ENCODE measurements around the gene SF3A1. TPM values are rescaled to one million over a fixed set of nuclear protein-coding genes. Genes with fewer than 3 reads are reported as not detected.

The SF3A1 gene
- total and polyA plus RNA-seq, 2 of the 13 experiments (the other 11 are each of a cell fraction or from before 2014, with no cell fraction given): 10.0 to 22.0 TPM

GRCh38 chr22:30356449-30357235, at the start of gene SF3A1, which contains the start of gene CCDC157 (continued):
- no peak for TF ChIP-seq ZSCAN5A (CRISPR knock-in tag; IDR thresholded peaks at IDR 0.05; ENCODE audit: borderline replicate concordance)
- TF ChIP-seq SALL1 (CRISPR knock-in tag; IDR thresholded peaks at IDR 0.05): peak; percentile 83
- no peak for TF ChIP-seq ZNF343 (CRISPR knock-in tag; IDR thresholded peaks at IDR 0.05)
- TF ChIP-seq ZZZ3 (CRISPR knock-in tag; IDR thresholded peaks at IDR 0.05; ENCODE audit: borderline replicate concordance): peak; percentile 28; the same call in 1 of the 2 replicates
- TF ChIP-seq RBAK (CRISPR knock-in tag; IDR thresholded peaks at IDR 0.05): no peak
- TF ChIP-seq KDM2A (CRISPR knock-in tag; IDR thresholded peaks at IDR 0.05; ENCODE audit: borderline replicate concordance, low read depth): peak; percentile 88
- TF ChIP-seq HNF4A (CRISPR knock-in tag; IDR thresholded peaks at IDR 0.05): peak; percentile 36; the same call in 1 of the 2 replicates
- no peak for TF ChIP-seq ZNF878 (CRISPR knock-in tag; IDR thresholded peaks at IDR 0.05)
- TF ChIP-seq SUZ12 (IDR thresholded peaks at IDR 0.05; ENCODE audit: low read depth, low read length): peak; percentile 39; the same call in 1 of the 2 replicates
- TF ChIP-seq ZNF350 (CRISPR knock-in tag; IDR thresholded peaks at IDR 0.05; ENCODE audit: borderline replicate concordance, low read depth): peak; percentile 81
- no peak for TF ChIP-seq KIAA2018 (CRISPR knock-in tag; IDR thresholded peaks at IDR 0.05; ENCODE audit: borderline replicate concordance)
- peak; percentile 83 for TF ChIP-seq HNRNPLL (IDR thresholded peaks at IDR 0.05; ENCODE audit: low read depth, low read length, poor library complexity, severe bottlenecking)
- peak; percentile 38; the same call in 1 of the 2 replicates for TF ChIP-seq DRAP1 (CRISPR knock-in tag; IDR thresholded peaks at IDR 0.05)
- TF ChIP-seq ZNF17 (CRISPR knock-in tag; IDR thresholded peaks at IDR 0.05): no peak
- peak; percentile 89; the same call in 1 of the 2 replicates for TF ChIP-seq ZNF274 (CRISPR knock-in tag; IDR thresholded peaks at IDR 0.05)
